Breast epithelium (tissue), 3 donors: ENCODE measurements around the gene FAM241A.

ENCODE experiments used
- POLR2AphosphoS5 ChIP-seq, 3 donors: sonication (generic); formaldehyde crosslinking; IDR thresholded peaks; one replicate each; pipeline ENCODE4 v1.6.1; 2017; ENCODE audit warnings: antibody characterized with exemption in 3 of 3
- TF ChIP-seq, protein P1 (sequence below), 3 donors: fragments of 450-650 bp; IDR thresholded peaks; one replicate each; pipeline ENCODE4 v1.5.1; 2016 to 2017; ENCODE audit warnings: antibody characterized with exemption in 3 of 3, mild to moderate bottlenecking in 3 of 3, moderate library complexity in 3 of 3

DNA sequence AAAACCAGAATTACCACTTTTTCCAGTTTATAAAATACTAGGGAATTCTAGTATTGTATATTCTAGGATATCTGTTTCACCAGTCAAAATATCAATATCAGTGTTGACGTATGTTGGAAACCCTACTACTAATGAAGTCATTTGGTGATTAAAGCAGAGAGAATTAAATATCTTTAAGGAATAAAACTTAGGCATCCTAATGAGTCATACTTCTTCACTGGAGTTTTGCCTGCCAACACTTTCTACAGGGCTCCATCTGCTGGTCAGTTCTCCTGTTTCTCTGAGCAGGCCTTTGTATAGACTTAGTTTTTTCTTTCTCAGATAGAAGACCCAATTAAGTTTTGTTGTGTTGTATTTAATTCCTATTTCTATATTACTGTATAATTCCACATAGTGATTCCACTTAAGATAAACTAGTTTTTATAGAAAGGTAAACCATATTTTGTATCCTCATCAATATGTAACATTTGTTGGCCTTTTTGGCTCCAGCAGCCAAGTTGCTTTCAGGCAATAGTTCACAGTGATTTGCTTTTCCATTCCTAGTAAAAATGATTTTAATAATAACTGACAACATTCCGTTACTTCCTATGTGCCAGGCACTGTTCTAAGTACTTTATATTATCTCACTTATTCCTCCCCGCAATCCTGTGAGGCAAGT, 89.8 kb downstream of the FAM241A start:
- TF ChIP-seq, protein P1, sequence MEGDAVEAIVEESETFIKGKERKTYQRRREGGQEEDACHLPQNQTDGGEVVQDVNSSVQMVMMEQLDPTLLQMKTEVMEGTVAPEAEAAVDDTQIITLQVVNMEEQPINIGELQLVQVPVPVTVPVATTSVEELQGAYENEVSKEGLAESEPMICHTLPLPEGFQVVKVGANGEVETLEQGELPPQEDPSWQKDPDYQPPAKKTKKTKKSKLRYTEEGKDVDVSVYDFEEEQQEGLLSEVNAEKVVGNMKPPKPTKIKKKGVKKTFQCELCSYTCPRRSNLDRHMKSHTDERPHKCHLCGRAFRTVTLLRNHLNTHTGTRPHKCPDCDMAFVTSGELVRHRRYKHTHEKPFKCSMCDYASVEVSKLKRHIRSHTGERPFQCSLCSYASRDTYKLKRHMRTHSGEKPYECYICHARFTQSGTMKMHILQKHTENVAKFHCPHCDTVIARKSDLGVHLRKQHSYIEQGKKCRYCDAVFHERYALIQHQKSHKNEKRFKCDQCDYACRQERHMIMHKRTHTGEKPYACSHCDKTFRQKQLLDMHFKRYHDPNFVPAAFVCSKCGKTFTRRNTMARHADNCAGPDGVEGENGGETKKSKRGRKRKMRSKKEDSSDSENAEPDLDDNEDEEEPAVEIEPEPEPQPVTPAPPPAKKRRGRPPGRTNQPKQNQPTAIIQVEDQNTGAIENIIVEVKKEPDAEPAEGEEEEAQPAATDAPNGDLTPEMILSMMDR (IDR thresholded peaks at IDR 0.05): peak in 2 of 3 donors; percentile 58 to 67
- no peak for TF ChIP-seq POLR2AphosphoS5 (IDR thresholded peaks at IDR 0.05)
